Measurements from ENCODE around the gene PWP2.
"Not testable (repeated sequence)": the region's sequence is repeated elsewhere in the genome, so short reads cannot be mapped to it uniquely, and the experiment has no call there.

DNA sequence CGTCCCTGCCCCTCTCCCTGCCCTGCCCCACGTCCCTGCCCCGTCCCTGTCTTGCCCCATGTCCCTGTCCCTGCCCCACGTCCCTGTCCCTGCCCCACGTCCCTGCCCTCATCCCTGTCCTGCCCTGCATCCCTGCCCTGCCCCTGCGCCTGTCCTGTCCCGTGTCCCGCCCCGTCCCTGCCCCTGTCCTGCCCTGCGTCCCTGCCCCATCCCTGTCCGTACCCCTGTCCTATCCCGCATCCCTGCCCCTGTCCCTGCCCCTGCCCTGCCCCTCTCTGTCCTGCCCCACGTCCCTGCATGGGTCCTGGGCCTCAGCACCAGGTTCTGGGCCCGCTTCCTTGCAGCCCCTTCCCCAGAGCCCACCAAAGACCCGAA, 53.1 kb downstream of the PWP2 start:
- TF ChIP-seq, protein P1, sequence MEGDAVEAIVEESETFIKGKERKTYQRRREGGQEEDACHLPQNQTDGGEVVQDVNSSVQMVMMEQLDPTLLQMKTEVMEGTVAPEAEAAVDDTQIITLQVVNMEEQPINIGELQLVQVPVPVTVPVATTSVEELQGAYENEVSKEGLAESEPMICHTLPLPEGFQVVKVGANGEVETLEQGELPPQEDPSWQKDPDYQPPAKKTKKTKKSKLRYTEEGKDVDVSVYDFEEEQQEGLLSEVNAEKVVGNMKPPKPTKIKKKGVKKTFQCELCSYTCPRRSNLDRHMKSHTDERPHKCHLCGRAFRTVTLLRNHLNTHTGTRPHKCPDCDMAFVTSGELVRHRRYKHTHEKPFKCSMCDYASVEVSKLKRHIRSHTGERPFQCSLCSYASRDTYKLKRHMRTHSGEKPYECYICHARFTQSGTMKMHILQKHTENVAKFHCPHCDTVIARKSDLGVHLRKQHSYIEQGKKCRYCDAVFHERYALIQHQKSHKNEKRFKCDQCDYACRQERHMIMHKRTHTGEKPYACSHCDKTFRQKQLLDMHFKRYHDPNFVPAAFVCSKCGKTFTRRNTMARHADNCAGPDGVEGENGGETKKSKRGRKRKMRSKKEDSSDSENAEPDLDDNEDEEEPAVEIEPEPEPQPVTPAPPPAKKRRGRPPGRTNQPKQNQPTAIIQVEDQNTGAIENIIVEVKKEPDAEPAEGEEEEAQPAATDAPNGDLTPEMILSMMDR (IDR thresholded peaks at IDR 0.05): not testable (repeated sequence)
- not testable (repeated sequence) for TF ChIP-seq ZFP36 (IDR thresholded peaks at IDR 0.05; ENCODE audit: borderline replicate concordance, partially characterized antibody); EP300 (IDR thresholded peaks at IDR 0.05); CBX2 (IDR thresholded peaks at IDR 0.05; ENCODE audit: borderline replicate concordance, low read depth)

Data from A549 (cell line).